Mesenchymal stem cell (in vitro differentiated cells and primary cell): ENCODE results near the gene TP53I13. TPM values are rescaled to one million over a fixed set of nuclear protein-coding genes. Genes with fewer than 3 reads are reported as not detected.

ENCODE experiments used
- DNase-seq: peaks from one replicate; pipeline ENCODE4 v3.0.0-alpha.2; 2013
- H2AFZ ChIP-seq: one replicate; pipeline ENCODE4 v1.6.1; 2013; ENCODE audit warnings: low read depth, mild to moderate bottlenecking, control low read depth, inconsistent platforms, low read length, moderate library complexity
- H2AK5ac ChIP-seq: 2 replicates; pipeline ENCODE4 v1.6.1; 2013; ENCODE audit warnings: low read length, moderate library complexity, mild to moderate bottlenecking, inconsistent platforms; ENCODE audit not compliant: severe bottlenecking
- H2BK120ac ChIP-seq: one replicate; pipeline ENCODE4 v1.6.1; 2013; ENCODE audit warnings: low read depth, mild to moderate bottlenecking, inconsistent platforms, low read length, moderate library complexity
- H2BK12ac ChIP-seq, 2 experiments: one replicate each; pipeline ENCODE4 v1.6.1; 2013; ENCODE audit warnings: inconsistent platforms in 2 of 2, low read length in 2 of 2, mild to moderate bottlenecking in 2 of 2, moderate library complexity in 2 of 2, control low read depth in 1 of 2
- H2BK15ac ChIP-seq: one replicate; pipeline ENCODE4 v1.6.1; 2013; ENCODE audit warnings: mild to moderate bottlenecking, low read depth, inconsistent platforms; ENCODE audit not compliant: poor library complexity, severe bottlenecking
- H2BK5ac ChIP-seq: 2 replicates; pipeline ENCODE4 v1.6.1; 2013; ENCODE audit warnings: low read depth, mild to moderate bottlenecking, low read length, control low read depth, inconsistent platforms; ENCODE audit not compliant: poor library complexity, severe bottlenecking
- H3K14ac ChIP-seq, 2 experiments: one replicate each; pipeline ENCODE4 v1.6.1; 2013; ENCODE audit warnings: inconsistent platforms in 2 of 2, low read length in 2 of 2, control low read depth in 1 of 2, mild to moderate bottlenecking in 1 of 2, moderate library complexity in 1 of 2
- H3K18ac ChIP-seq, 2 experiments: one replicate each; pipeline ENCODE4 v1.6.1; 2013; ENCODE audit warnings: inconsistent platforms in 2 of 2, low read length in 2 of 2, control low read depth in 1 of 2, low read depth in 1 of 2, mild to moderate bottlenecking in 1 of 2
- H3K23ac ChIP-seq, 2 experiments: one replicate each; pipeline ENCODE4 v1.6.1; 2013; ENCODE audit warnings: inconsistent platforms in 2 of 2, low read length in 2 of 2, mild to moderate bottlenecking in 2 of 2, moderate library complexity in 2 of 2, control low read depth in 1 of 2
- H3K27ac ChIP-seq: 2 replicates; pipeline ENCODE4 v1.5.1; 2013; ENCODE audit warnings: mild to moderate bottlenecking, moderate library complexity, low read length, control low read depth, inconsistent platforms; ENCODE audit not compliant: poor library complexity, severe bottlenecking
- H3K27me3 ChIP-seq, 2 experiments: 2 replicates each; pipeline versions ENCODE4 v1.6.1 to v1.7.0; 2013; ENCODE audit warnings: low read length in 2 of 2, mild to moderate bottlenecking in 2 of 2, moderate library complexity in 2 of 2, control low read depth in 1 of 2, inconsistent platforms in 1 of 2; ENCODE audit not compliant: control insufficient read depth in 1 of 2, insufficient read depth in 1 of 2
- H3K36me3 ChIP-seq, 2 experiments: 2 replicates each; pipeline versions ENCODE4 v1.6.1 to v1.7.0; 2013; ENCODE audit warnings: low read length in 2 of 2, control low read depth in 1 of 2, inconsistent platforms in 1 of 2, low read depth in 1 of 2, mild to moderate bottlenecking in 1 of 2; ENCODE audit not compliant: insufficient read depth in 2 of 2, control insufficient read depth in 1 of 2
- H3K4ac ChIP-seq, 2 experiments: one replicate each; pipeline ENCODE4 v1.6.1; 2013; ENCODE audit warnings: inconsistent platforms in 2 of 2, low read length in 2 of 2, mild to moderate bottlenecking in 2 of 2, moderate library complexity in 2 of 2, control low read depth in 1 of 2, low read depth in 1 of 2
- H3K4me1 ChIP-seq: 2 replicates; pipeline ENCODE4 v1.6.1; 2013; ENCODE audit warnings: low read depth, low read length, control low read depth; ENCODE audit not compliant: control insufficient read depth, insufficient read depth
- H3K4me2 ChIP-seq: 2 replicates; pipeline ENCODE4 v1.6.1; 2013; ENCODE audit warnings: low read length, mild to moderate bottlenecking, inconsistent platforms; ENCODE audit not compliant: poor library complexity, severe bottlenecking
- H3K4me3 ChIP-seq, 2 experiments: 2 replicates each; pipeline versions ENCODE4 v1.5.1 to v1.7.0; 2013; ENCODE audit warnings: low read length in 2 of 2, mild to moderate bottlenecking in 2 of 2, control low read depth in 1 of 2, low read depth in 1 of 2; ENCODE audit not compliant: insufficient read depth in 1 of 2
- H3K79me1 ChIP-seq: replicated peaks from 2 replicates; pipeline ENCODE4 v1.6.1; 2013; ENCODE audit warnings: mild to moderate bottlenecking, control low read depth, low read length, inconsistent platforms; ENCODE audit not compliant: poor library complexity, severe bottlenecking
- H3K9ac ChIP-seq: 2 replicates; pipeline ENCODE4 v1.7.0; 2013; ENCODE audit warnings: mild to moderate bottlenecking, low read length, moderate library complexity
- H3K9me3 ChIP-seq: 2 replicates; pipeline ENCODE4 v1.7.0; 2013; ENCODE audit warnings: mild to moderate bottlenecking, low read length; ENCODE audit not compliant: control insufficient read depth
- H4K8ac ChIP-seq: one replicate; pipeline ENCODE4 v1.6.1; 2013; ENCODE audit warnings: inconsistent platforms, mild to moderate bottlenecking, low read length, moderate library complexity
- H4K91ac ChIP-seq: one replicate; pipeline ENCODE4 v1.6.1; 2013; ENCODE audit warnings: mild to moderate bottlenecking, low read length, inconsistent platforms
- WGBS: methylation state at CpG from one replicate; pipeline ENCODE4 v1.1.7; 2013; ENCODE audit warnings: mixed read lengths; 5-methylcytosine and 5-hydroxymethylcytosine counted together
- polyA plus RNA-seq, 2 experiments: library from polyadenylated mRNA; stranded (reverse); fragments of 200-250 nt; gene quantifications; one replicate each; pipeline ENCODE4 v1.2.3, GENCODE V29; 2013

The TP53I13 gene
- 23.6 TPM for polyA plus RNA-seq (2013, experiment 1 of 2)
- 23.8 TPM for polyA plus RNA-seq (2013, experiment 2 of 2)

GRCh38 chr17:29568331-29569244 lies at the start of gene TP53I13:
TSS of gene TP53I13 (plus strand) at chr17:29568701. CDS start at chr17:29568759, 58 bp downstream.
- H3K36me3 ChIP-seq: peaks cover 24% of the 10 kb centered on the region in 2 experiments
- H2BK15ac ChIP-seq: peak within 1 kb of the TSS; percentile 60
- H4K91ac ChIP-seq: peak within 1 kb of the TSS; percentile 81
- peak within 1 kb of the TSS; percentile 87 for H4K8ac ChIP-seq
- H3K9ac ChIP-seq: peak within 1 kb of the TSS; percentile 86
- no peaks in the 10 kb centered on the region for H3K9me3 ChIP-seq
- peak within 1 kb of the TSS; percentile 67 for H2BK5ac ChIP-seq
- no peak within 1 kb of the TSS for H2AK5ac ChIP-seq
- peak; percentile 87 for DNase-seq
- peak within 1 kb of the TSS; percentile 93 for H3K27ac ChIP-seq
- WGBS: under 1% methylated on average over 51 of the region's 85 CpGs
- peak within 1 kb of the TSS; percentile 78 to 93 for H3K18ac ChIP-seq
- H3K79me1 ChIP-seq: peaks cover 22% of the 10 kb centered on the region
- peaks cover 39% of the 10 kb centered on the region for H3K4me1 ChIP-seq
- H3K4me2 ChIP-seq: peak within 1 kb of the TSS; percentile 85
- H3K14ac ChIP-seq: peak within 1 kb of the TSS in 1 of 2 experiments; percentile 98
- H3K23ac ChIP-seq: peak within 1 kb of the TSS in 1 of 2 experiments; percentile 79
- peak within 1 kb of the TSS; percentile 75 to 90 for H3K4me3 ChIP-seq
- peak within 1 kb of the TSS; percentile 55 for H2BK120ac ChIP-seq
- H2BK12ac ChIP-seq: peak within 1 kb of the TSS; percentile 32 to 76
- peak within 1 kb of the TSS; percentile 79 for H2AFZ ChIP-seq
- H3K4ac ChIP-seq: peak within 1 kb of the TSS; percentile 13 to 96
- no peaks in the 10 kb centered on the region for H3K27me3 ChIP-seq

- no peak overlapping the region for H3K4me3 ChIP-seq
- H3K14ac ChIP-seq: no peak overlapping the region
- no peak overlapping the region for H3K27ac ChIP-seq
- 93% methylated on average over 2 of the region's 3 CpGs for WGBS
- H2AFZ ChIP-seq: no peak overlapping the region
- peaks cover 8% of the 10 kb centered on the region for H3K79me1 ChIP-seq
- H2BK5ac ChIP-seq: no peak overlapping the region
- no peak for DNase-seq
- H3K4me2 ChIP-seq: no peak overlapping the region
- H4K8ac ChIP-seq: no peak overlapping the region
- no peak overlapping the region for H3K4ac ChIP-seq
- peaks cover 37 to 80% of the 10 kb centered on the region in 2 experiments for H3K36me3 ChIP-seq
- no peaks in the 10 kb centered on the region for H3K4me1 ChIP-seq
- no peaks in the 10 kb centered on the region for H3K9me3 ChIP-seq
- no peak overlapping the region for H2BK15ac ChIP-seq
- no peak overlapping the region for H3K18ac ChIP-seq
- no peak overlapping the region for H2AK5ac ChIP-seq
- no peaks in the 10 kb centered on the region for H3K27me3 ChIP-seq
- no peak overlapping the region for H3K9ac ChIP-seq
- no peak overlapping the region for H2BK120ac ChIP-seq
- no peak overlapping the region for H3K23ac ChIP-seq
- no peak overlapping the region for H4K91ac ChIP-seq
- H2BK12ac ChIP-seq: no peak overlapping the region
Measured at GRCh38 chr17:29524692-29525091, 43.8 kb upstream of the TP53I13 start.

GRCh38 chr17:29526322-29526721 lies 42.2 kb upstream of the TP53I13 start:
- H3K27ac ChIP-seq: no peak overlapping the region
- H4K8ac ChIP-seq: no peak overlapping the region
- no peak overlapping the region for H3K9ac ChIP-seq
- H3K4me3 ChIP-seq: no peak overlapping the region
- H2AFZ ChIP-seq: no peak overlapping the region
- no peak overlapping the region for H2BK12ac ChIP-seq
- H3K4me1 ChIP-seq: no peaks in the 10 kb centered on the region
- no peak overlapping the region for H2BK5ac ChIP-seq
- peaks cover 12% of the 10 kb centered on the region for H3K79me1 ChIP-seq
- no peak overlapping the region for H4K91ac ChIP-seq
- H2BK120ac ChIP-seq: no peak overlapping the region
- no peak overlapping the region for H3K4me2 ChIP-seq
- peak; percentile 24 for DNase-seq
- no peak overlapping the region for H3K4ac ChIP-seq
- peaks cover 35 to 75% of the 10 kb centered on the region in 2 experiments for H3K36me3 ChIP-seq
- no peak overlapping the region for H3K14ac ChIP-seq
- WGBS: 97% methylated on average over 3 of the region's 3 CpGs
- no peak overlapping the region for H2BK15ac ChIP-seq
- no peaks in the 10 kb centered on the region for H3K9me3 ChIP-seq
- no peaks in the 10 kb centered on the region for H3K27me3 ChIP-seq
- no peak overlapping the region for H3K18ac ChIP-seq
- no peak overlapping the region for H3K23ac ChIP-seq
- H2AK5ac ChIP-seq: no peak overlapping the region

GRCh38 chr17:29533976-29534375 lies 34.5 kb upstream of the TP53I13 start:
- Histone ChIP-seq H3K36me3 (peaks cover 36 to 58% of the 10 kb centered on the region in 2 experiments), H2BK15ac (no peak overlapping the region), H2BK12ac (no peak overlapping the region), H4K91ac (no peak overlapping the region), H3K4me3 (no peak overlapping the region), H3K14ac (no peak overlapping the region), H4K8ac (no peak overlapping the region), H2AFZ (no peak overlapping the region), H3K18ac (no peak overlapping the region), H2AK5ac (no peak overlapping the region), H2BK120ac (no peak overlapping the region), H3K4me2 (no peak overlapping the region), H3K4me1 (no peaks in the 10 kb centered on the region), H3K79me1 (peaks cover 16% of the 10 kb centered on the region), H2BK5ac (no peak overlapping the region), H3K27ac (no peak overlapping the region), H3K4ac (no peak overlapping the region), H3K23ac (no peak overlapping the region), H3K27me3 (no peaks in the 10 kb centered on the region), H3K9ac (no peak overlapping the region), H3K9me3 (no peaks in the 10 kb centered on the region)
- DNase-seq: no peak
- 94% methylated on average over 6 of the region's 8 CpGs for WGBS
